Measurements from ENCODE around the gene DFFA. TPM values are rescaled to one million over a fixed set of nuclear protein-coding genes. Genes with fewer than 3 reads are reported as not detected.

The DFFA gene
- total and polyA plus RNA-seq, 8 donors = 37.6 to 45.6 (median 42.3) TPM

DNA sequence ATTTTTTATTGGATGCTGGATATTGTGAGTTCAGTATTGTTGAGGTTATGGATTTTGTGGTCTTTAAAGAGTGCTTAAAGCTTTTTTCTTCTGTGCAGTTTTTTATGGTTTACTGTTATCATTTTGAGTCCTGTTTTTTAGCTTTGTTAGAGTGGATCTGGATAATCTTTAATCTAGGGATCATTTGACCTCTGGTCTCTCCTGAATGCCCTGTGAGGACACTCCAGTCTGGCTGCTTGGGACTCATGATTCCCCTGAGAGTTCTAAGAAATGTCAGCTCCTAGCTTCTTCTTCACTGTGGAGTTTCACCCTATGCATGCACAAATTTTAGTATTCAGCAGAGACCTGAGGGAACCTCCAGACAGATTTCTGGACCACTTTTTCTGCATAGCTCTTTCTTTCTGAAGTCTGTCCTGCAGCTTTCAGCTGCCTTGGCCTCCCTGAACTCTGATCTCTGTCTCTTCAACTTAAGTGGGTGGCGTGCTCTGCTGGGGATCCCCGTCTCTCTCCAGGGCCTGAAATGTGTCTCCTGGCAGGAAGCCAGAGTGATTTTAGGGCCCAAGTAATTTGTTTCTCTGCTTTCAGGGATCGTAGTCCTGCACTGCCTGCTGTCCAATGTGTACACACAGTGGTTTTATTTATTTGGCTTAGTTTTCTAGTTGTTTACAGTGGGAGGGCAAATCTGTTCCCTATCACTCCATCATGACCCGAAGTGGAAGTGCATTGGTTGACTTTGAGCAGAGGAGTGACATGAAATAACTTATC, 17.1 kb upstream of the DFFA start:
- H3K27ac ChIP-seq = no peak overlapping the region
- intact Hi-C loops (cut with DNase I) = loop anchor here in 1 of 2 donors (10.0 kb wide), 2 partner anchors 55 to 375 kb away; partner anchors contain the start of gene CENPS
- no peak for DNase-seq

DNA sequence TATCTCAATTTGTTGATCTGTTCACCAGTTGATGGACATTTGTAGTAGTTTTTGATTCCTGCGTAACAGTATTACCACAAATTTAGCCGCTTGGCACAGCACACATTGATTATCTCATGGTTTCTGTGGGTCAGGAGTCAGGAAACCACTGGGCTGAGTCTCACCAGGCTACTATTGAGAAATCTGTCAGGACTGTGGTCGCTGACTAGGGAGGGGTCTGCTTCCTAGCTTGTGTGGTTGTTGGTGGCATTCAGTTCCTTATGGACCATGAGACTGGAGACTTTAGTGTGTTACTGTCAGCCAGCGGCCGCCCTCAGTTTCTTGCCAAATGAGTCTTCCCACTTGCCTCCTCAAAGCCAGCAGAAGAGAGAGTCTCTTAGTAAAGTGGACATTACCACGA, 12.2 kb upstream of the DFFA start:
- Histone ChIP-seq H3K9me3 (peaks cover 0 to 7% of the 10 kb centered on the region in 2 donors), H3K27ac (peak overlapping the region in 1 of 2 donors; percentile 37), H3K27me3 (no peaks in the 10 kb centered on the region), H3K36me3 (no peaks in the 10 kb centered on the region), H3K4me1 (peaks cover 0 to 25% of the 10 kb centered on the region in 2 donors), H3K4me3 (no peak overlapping the region)
- TF ChIP-seq, protein P1, sequence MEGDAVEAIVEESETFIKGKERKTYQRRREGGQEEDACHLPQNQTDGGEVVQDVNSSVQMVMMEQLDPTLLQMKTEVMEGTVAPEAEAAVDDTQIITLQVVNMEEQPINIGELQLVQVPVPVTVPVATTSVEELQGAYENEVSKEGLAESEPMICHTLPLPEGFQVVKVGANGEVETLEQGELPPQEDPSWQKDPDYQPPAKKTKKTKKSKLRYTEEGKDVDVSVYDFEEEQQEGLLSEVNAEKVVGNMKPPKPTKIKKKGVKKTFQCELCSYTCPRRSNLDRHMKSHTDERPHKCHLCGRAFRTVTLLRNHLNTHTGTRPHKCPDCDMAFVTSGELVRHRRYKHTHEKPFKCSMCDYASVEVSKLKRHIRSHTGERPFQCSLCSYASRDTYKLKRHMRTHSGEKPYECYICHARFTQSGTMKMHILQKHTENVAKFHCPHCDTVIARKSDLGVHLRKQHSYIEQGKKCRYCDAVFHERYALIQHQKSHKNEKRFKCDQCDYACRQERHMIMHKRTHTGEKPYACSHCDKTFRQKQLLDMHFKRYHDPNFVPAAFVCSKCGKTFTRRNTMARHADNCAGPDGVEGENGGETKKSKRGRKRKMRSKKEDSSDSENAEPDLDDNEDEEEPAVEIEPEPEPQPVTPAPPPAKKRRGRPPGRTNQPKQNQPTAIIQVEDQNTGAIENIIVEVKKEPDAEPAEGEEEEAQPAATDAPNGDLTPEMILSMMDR (IDR thresholded peaks at IDR 0.05) = no peak
- intact Hi-C loops (cut with DNase I) = no loop called here
- ATAC-seq = peak; percentile 77
- peak in 1 of 4 donors; percentile 51 for DNase-seq

More for the DNA sequence above, 17.1 kb upstream of the DFFA start:
- TF ChIP-seq, protein P1 (IDR thresholded peaks at IDR 0.05) = no peak
- H3K36me3 ChIP-seq = no peaks in the 10 kb centered on the region
- ATAC-seq = no peak
- peaks cover under 1 to 17% of the 10 kb centered on the region in 2 donors for H3K4me1 ChIP-seq
- H3K4me3 ChIP-seq = no peak overlapping the region
- H3K27me3 ChIP-seq = no peaks in the 10 kb centered on the region
- H3K9me3 ChIP-seq = peaks cover 0 to 7% of the 10 kb centered on the region in 2 donors

DNA sequence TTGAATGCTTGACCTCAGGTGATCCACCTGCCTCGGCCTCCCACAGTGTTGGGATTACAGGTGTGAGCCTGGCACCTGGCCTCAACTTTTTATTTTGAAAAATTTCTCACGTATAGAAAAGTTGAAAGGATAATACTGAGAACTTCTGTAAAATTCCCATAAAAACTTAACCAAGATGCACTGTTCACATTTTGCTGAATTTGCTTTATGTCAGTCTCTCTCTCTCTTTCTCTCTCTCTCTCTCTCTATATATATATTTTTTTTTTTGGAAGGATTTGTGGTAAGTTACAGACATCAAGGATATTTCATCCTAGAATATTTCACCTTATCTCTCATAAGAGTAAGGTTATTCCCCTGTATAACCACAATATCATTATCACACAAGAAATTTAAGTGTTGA, 8.3 kb upstream of the DFFA start:
- Histone ChIP-seq H3K4me1 (peaks cover 0 to 44% of the 10 kb centered on the region in 2 donors), H3K4me3 (no peak overlapping the region), H3K9me3 (peaks cover 0 to under 1% of the 10 kb centered on the region in 2 donors), H3K36me3 (no peaks in the 10 kb centered on the region), H3K27ac (no peak overlapping the region), H3K27me3 (no peaks in the 10 kb centered on the region)
- intact Hi-C loops (cut with DNase I) = no loop called here
- TF ChIP-seq, protein P1 (IDR thresholded peaks at IDR 0.05) = no peak
- ATAC-seq (no peak), DNase-seq (no peak)

DNA sequence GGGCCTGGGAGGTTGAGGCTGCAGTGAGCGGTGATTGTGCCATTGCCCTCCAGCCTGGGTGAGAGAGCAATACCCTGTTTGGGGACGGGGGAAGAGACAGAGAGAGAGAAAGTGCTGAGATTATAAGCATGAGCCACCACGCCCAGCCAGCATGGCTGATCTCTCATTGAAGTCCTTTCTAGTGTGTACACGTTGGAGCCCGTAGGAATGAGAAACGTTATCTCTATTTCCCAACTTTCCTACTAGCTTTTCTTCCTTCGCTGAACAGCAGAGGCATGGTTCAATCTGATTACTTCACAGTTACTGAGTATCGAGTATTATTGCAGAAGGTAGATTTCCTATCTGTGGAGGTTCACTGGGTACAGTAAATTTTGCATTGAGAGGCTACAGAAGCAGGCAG, 7.0 kb upstream of the DFFA start:
- Histone ChIP-seq H3K27me3 (no peaks in the 10 kb centered on the region), H3K4me3 (no peak overlapping the region), H3K27ac (no peak overlapping the region), H3K4me1 (peaks cover 0 to 41% of the 10 kb centered on the region in 2 donors), H3K36me3 (no peaks in the 10 kb centered on the region), H3K9me3 (no peaks in the 10 kb centered on the region)
- ATAC-seq = no peak
- TF ChIP-seq, protein P1 (IDR thresholded peaks at IDR 0.05) = no peak
- no peak for DNase-seq
- intact Hi-C loops (cut with DNase I) = no loop called here

DNA sequence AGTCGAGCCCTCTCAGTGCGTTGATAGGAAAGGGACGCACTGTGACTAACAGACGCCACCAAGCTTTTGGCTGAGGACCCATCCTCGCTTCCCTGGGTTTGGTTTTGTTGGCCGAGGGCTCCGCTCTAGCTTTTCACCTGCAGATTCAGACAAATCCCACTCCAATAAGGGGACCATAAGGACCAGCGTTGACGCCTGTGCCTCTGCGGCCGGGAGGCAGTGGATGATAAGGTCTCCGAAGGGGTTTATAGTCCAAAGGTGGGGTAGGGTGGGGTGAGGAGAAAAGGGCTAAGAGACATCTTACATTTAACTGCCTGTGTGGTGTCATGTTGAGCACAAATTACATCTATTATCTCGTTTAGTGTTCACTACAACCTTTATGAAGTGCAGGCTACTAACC, 3.2 kb upstream of the DFFA start:
- H3K27me3 ChIP-seq = no peaks in the 10 kb centered on the region
- H3K9me3 ChIP-seq = no peaks in the 10 kb centered on the region
- ATAC-seq (no peak), DNase-seq (no peak)
- H3K4me1 ChIP-seq = peaks cover 0 to 50% of the 10 kb centered on the region in 2 donors
- peak overlapping the region; percentile 91 to 94 for H3K4me3 ChIP-seq
- peak overlapping the region; percentile 72 to 75 for H3K27ac ChIP-seq
- intact Hi-C loops (cut with DNase I) = no loop called here
- no peaks in the 10 kb centered on the region for H3K36me3 ChIP-seq
- TF ChIP-seq, protein P1 (IDR thresholded peaks at IDR 0.05) = no peak
